Measurements from ENCODE around the gene KRTAP5-5. TPM values are rescaled to one million over a fixed set of nuclear protein-coding genes. Genes with fewer than 3 reads are reported as not detected.

KRTAP5-5 gene
- total RNA-seq, 1 donor from 2014 or later, result not detected

GRCh38 chr11:1675536-1676228 is 46.1 kb downstream of the KRTAP5-5 start:
- no peaks in the 10 kb centered on the region for H3K36me3 Mint-ChIP-seq
- H3K27me3 Mint-ChIP-seq, result peaks cover 49% of the 10 kb centered on the region
- no peak for DNase-seq (ENCODE audit: extremely low spot score, unreplicated experiment)
- H3K27ac Mint-ChIP-seq, result peak overlapping the region; percentile 21
- H3K9me3 Mint-ChIP-seq, result no peaks in the 10 kb centered on the region
- peaks cover 18% of the 10 kb centered on the region for H3K4me1 Mint-ChIP-seq (ENCODE audit: unreplicated experiment)
- H3K4me3 Mint-ChIP-seq, result no peak overlapping the region
- TF ChIP-seq, protein P1, sequence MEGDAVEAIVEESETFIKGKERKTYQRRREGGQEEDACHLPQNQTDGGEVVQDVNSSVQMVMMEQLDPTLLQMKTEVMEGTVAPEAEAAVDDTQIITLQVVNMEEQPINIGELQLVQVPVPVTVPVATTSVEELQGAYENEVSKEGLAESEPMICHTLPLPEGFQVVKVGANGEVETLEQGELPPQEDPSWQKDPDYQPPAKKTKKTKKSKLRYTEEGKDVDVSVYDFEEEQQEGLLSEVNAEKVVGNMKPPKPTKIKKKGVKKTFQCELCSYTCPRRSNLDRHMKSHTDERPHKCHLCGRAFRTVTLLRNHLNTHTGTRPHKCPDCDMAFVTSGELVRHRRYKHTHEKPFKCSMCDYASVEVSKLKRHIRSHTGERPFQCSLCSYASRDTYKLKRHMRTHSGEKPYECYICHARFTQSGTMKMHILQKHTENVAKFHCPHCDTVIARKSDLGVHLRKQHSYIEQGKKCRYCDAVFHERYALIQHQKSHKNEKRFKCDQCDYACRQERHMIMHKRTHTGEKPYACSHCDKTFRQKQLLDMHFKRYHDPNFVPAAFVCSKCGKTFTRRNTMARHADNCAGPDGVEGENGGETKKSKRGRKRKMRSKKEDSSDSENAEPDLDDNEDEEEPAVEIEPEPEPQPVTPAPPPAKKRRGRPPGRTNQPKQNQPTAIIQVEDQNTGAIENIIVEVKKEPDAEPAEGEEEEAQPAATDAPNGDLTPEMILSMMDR (conservative IDR thresholded peaks at IDR 0.05), result no peak

GRCh38 chr11:1676229-1676740 is 46.7 kb downstream of the KRTAP5-5 start:
- Mint-ChIP-seq H3K4me3 (no peak overlapping the region), H3K4me1 (ENCODE audit: unreplicated experiment) (peaks cover 18% of the 10 kb centered on the region), H3K36me3 (no peaks in the 10 kb centered on the region), H3K27me3 (peaks cover 49% of the 10 kb centered on the region), H3K9me3 (no peaks in the 10 kb centered on the region), H3K27ac (no peak overlapping the region)
- no peak for DNase-seq (ENCODE audit: extremely low spot score, unreplicated experiment)
- TF ChIP-seq, protein P1 (conservative IDR thresholded peaks at IDR 0.05), result no peak

DNA sequence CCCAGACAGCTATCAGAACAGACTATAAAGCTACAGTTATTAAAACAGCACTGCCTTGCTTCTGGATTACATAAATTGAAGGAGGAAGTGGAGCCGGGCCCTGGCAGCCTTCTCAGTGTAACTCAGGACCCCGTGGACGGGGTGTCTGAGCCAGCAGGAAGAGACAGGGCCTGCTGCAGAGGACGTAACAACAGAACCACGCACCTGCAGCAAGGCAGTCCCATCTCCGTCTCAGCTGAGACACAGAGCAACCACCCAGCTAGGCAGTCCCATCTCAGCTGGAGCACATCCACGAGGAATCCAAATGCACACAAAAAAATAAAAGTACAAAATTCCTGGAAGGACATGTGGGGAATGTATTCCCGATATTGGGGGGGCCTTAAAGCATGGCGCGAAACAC is 50.3 kb downstream of the KRTAP5-5 start:
- no peak overlapping the region for H3K4me3 Mint-ChIP-seq
- no peaks in the 10 kb centered on the region for H3K36me3 Mint-ChIP-seq
- H3K27ac Mint-ChIP-seq, result no peak overlapping the region
- TF ChIP-seq, protein P1 (conservative IDR thresholded peaks at IDR 0.05), result no peak
- peaks cover 18% of the 10 kb centered on the region for H3K27me3 Mint-ChIP-seq
- peaks cover 20% of the 10 kb centered on the region for H3K4me1 Mint-ChIP-seq (ENCODE audit: unreplicated experiment)
- no peaks in the 10 kb centered on the region for H3K9me3 Mint-ChIP-seq
- DNase-seq (ENCODE audit: extremely low spot score, unreplicated experiment), result no peak

Other genes starting within 250 kb of the KRTAP5-5 start
- gene BRSK2, start 239.8 kb upstream of the KRTAP5-5 start, total RNA-seq (ENCODE audit: low replicate concordance), result 8.6 and 13.8 TPM in 2 replicates
- gene MOB2, start 143.0 kb upstream of the KRTAP5-5 start, total RNA-seq (ENCODE audit: low replicate concordance), result 39.6 and 46.8 TPM in 2 replicates
- gene DUSP8, start 57.5 kb upstream of the KRTAP5-5 start, total RNA-seq (ENCODE audit: low replicate concordance), result 8.4 and 16.1 TPM in 2 replicates
- not detected in 2 replicates for gene KRTAP5-1, start 44.5 kb upstream of the KRTAP5-5 start, total RNA-seq (ENCODE audit: low replicate concordance)
- gene KRTAP5-2, start 31.5 kb upstream of the KRTAP5-5 start, total RNA-seq (ENCODE audit: low replicate concordance), result not detected in 2 replicates
- gene KRTAP5-3, start 21.3 kb upstream of the KRTAP5-5 start, total RNA-seq (ENCODE audit: low replicate concordance), result not detected in 2 replicates
- not detected in 2 replicates for gene KRTAP5-4, start 7.6 kb upstream of the KRTAP5-5 start, total RNA-seq (ENCODE audit: low replicate concordance)
- not detected in 2 replicates for gene KRTAP5-6, start 67.4 kb downstream of the KRTAP5-5 start, total RNA-seq (ENCODE audit: low replicate concordance)
- gene IFITM10, start 120.8 kb downstream of the KRTAP5-5 start, total RNA-seq (ENCODE audit: low replicate concordance), result 3.4 and 7.4 TPM in 2 replicates
- gene CTSD, start 134.2 kb downstream of the KRTAP5-5 start, total RNA-seq (ENCODE audit: low replicate concordance), result 318 and 557 TPM in 2 replicates
- 4.5 and 7.9 TPM in 2 replicates for gene SYT8, start 205.2 kb downstream of the KRTAP5-5 start, total RNA-seq (ENCODE audit: low replicate concordance)
- gene TNNI2, start 209.2 kb downstream of the KRTAP5-5 start, total RNA-seq (ENCODE audit: low replicate concordance), result 1.7 and 3.9 TPM in 2 replicates
- 0.50 and 0.53 TPM in 2 replicates for gene LSP1, start 223.3 kb downstream of the KRTAP5-5 start, total RNA-seq (ENCODE audit: low replicate concordance)